ENCODE data around the gene SYTL5. TPM values are rescaled to one million over a fixed set of nuclear protein-coding genes. Genes with fewer than 3 reads are reported as not detected.

The SYTL5 gene
- under 1 TPM in 3 of 4 donors, not detected in 1; 0.15 to 0.79 (median 0.42) TPM for total RNA-seq

GRCh38 chrX:38006291-38006690 lies at the start of gene SYTL5:
Gene SYTL5, plus strand, starts transcription at chrX:38006553. Its CDS starts 27,337 bp downstream, at chrX:38033890.
- no peak within 1 kb of the TSS for H3K4me3 ChIP-seq (ENCODE audit: low read depth, poor library complexity, severe bottlenecking)
- 64 to 68% methylated on average over 1 of the region's 1 CpG for WGBS, 2 donors
- no peak for DNase-seq (ENCODE audit: low spot score in 2 of 2)
- intact Hi-C loops (cut with DNase I; ENCODE audit: low total_unique reads): no loop called here
- TF ChIP-seq, protein P1, sequence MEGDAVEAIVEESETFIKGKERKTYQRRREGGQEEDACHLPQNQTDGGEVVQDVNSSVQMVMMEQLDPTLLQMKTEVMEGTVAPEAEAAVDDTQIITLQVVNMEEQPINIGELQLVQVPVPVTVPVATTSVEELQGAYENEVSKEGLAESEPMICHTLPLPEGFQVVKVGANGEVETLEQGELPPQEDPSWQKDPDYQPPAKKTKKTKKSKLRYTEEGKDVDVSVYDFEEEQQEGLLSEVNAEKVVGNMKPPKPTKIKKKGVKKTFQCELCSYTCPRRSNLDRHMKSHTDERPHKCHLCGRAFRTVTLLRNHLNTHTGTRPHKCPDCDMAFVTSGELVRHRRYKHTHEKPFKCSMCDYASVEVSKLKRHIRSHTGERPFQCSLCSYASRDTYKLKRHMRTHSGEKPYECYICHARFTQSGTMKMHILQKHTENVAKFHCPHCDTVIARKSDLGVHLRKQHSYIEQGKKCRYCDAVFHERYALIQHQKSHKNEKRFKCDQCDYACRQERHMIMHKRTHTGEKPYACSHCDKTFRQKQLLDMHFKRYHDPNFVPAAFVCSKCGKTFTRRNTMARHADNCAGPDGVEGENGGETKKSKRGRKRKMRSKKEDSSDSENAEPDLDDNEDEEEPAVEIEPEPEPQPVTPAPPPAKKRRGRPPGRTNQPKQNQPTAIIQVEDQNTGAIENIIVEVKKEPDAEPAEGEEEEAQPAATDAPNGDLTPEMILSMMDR (IDR thresholded peaks at IDR 0.05): no peak
- no peak for TF ChIP-seq POLR2A (IDR thresholded peaks at IDR 0.05)

DNA sequence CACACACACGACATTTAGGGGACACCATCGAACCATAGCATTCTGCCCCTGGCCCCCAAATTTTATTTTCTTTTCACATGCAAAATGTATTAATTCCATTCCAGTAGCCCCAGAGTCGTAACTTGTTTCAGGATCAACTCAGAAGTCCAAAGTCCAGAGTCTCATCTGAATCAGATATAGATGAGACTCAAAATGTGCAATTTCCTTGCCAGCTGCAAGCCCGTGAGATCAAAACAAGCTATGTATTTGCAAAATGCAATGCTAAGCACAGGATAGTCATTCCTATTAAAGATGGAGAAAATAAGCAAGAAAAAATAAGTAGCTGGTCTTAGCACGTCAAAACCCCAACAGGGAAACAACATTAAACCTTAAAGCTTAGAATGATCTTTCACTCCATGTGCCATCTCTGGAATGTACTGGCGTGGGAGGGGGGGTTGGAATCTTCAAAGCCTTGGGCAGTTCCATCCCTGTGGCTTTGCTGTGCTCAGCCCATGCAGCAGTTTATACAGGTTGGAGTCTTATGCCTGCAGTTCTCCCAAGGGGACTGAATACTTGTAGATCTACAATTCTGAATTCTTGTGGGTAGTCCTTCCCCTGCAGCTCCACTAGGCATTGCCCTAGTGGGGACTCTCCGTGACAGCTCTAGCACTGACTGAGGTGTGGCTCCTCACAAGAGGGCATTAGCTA lies 47.7 kb upstream of the SYTL5 start:
- DNase-seq (ENCODE audit: low spot score in 2 of 2): no peak
- no peak for TF ChIP-seq POLR2A (IDR thresholded peaks at IDR 0.05)
- TF ChIP-seq, protein P1 (IDR thresholded peaks at IDR 0.05): no peak
- 50 to 67% methylated on average over 6 to 7 of the region's 7 CpGs for WGBS, 2 donors

DNA sequence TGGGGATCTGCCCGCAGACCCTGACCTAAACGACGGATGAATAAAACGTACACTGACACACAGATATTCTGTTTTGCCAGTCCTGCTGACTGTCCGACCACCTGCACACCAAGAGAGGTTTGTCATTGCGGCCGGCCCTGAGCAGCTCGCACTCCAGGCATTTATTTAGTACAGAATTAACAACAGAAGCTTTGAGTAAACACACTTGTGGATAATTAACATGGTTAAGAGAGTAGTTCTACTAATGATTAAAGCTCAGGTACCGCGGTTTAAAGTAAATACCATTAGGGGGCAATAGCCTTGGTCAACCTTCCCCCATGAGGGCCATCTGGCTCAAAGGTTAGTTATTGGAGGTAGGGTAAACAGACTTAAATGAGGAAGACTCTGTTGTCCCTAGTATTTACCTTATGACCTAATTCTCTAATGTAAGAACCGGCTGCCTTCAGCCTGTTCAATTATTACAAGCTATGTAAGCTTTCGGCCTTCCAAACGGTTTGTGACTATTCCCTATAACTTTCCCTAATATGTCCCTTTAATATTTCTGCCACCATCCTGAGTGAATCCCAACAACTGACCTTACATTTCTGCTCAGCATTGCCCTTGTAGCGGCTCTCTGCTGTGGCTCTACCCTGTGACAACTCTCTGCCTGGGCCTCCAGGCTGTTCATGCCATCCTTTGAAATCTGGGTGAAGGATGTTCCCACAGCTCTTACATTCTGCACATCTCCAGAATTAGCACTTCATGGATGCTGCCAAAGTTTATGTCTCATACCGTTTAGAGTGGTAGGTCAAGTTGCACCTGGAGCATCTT lies 46.9 kb upstream of the SYTL5 start:
- 72 to 79% methylated on average over 15 of the region's 15 CpGs for WGBS, 2 donors
- TF ChIP-seq, protein P1 (IDR thresholded peaks at IDR 0.05): no peak
- TF ChIP-seq POLR2A (IDR thresholded peaks at IDR 0.05): no peak
- no peak overlapping the region for H3K4me3 ChIP-seq (ENCODE audit: low read depth, poor library complexity, severe bottlenecking)
- intact Hi-C loops (cut with DNase I; ENCODE audit: low total_unique reads): loop anchor here (10.0 kb wide), 1 partner anchor 185 kb away; no protein-coding TSS in a partner anchor
- DNase-seq (ENCODE audit: low spot score in 2 of 2): no peak

More for the DNA sequence above, 47.7 kb upstream of the SYTL5 start:
- no peak overlapping the region for H3K4me3 ChIP-seq (ENCODE audit: low read depth, poor library complexity, severe bottlenecking)
- intact Hi-C loops (cut with DNase I; ENCODE audit: low total_unique reads): loop anchor here (10.0 kb wide), 1 partner anchor 186 kb away; no protein-coding TSS in a partner anchor

GRCh38 chrX:37961118-37961517 lies 45.2 kb upstream of the SYTL5 start:
- intact Hi-C loops (cut with DNase I; ENCODE audit: low total_unique reads): no loop called here
- H3K4me3 ChIP-seq (ENCODE audit: low read depth, poor library complexity, severe bottlenecking): no peak overlapping the region
- 92 to 95% methylated on average over 1 of the region's 1 CpG for WGBS, 2 donors
- TF ChIP-seq, protein P1 (IDR thresholded peaks at IDR 0.05): no peak
- TF ChIP-seq POLR2A (IDR thresholded peaks at IDR 0.05): no peak
- DNase-seq (ENCODE audit: low spot score in 2 of 2): no peak

DNA sequence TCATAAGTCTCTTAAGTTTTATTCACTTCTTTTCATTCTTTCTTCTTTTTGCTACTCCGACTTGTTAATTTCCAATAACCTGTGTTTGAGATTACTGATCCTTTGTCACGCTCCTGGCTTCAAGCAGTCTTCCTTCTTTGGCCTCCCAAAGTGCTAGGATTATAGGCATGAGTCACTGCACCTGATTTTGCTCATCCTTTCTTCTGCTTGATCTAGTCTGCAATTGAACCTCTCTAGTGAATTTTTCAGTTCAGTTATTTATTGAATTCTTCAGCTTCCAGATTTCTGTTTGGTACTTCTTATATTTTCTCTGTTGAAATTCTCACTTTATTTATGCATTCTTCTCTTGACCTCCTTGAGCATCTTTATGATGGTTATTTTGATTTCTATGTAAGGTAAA lies 38.6 kb upstream of the SYTL5 start:
- intact Hi-C loops (cut with DNase I; ENCODE audit: low total_unique reads): no loop called here
- no peak for DNase-seq (ENCODE audit: low spot score in 2 of 2)
- TF ChIP-seq, protein P1 (IDR thresholded peaks at IDR 0.05): no peak
- no peak for TF ChIP-seq POLR2A (IDR thresholded peaks at IDR 0.05)
- H3K4me3 ChIP-seq (ENCODE audit: low read depth, poor library complexity, severe bottlenecking): no peak overlapping the region
- WGBS, 2 donors: 85% methylated on average over 2 of the region's 2 CpGs
